Upper lobe of left lung (tissue), 6 donors: Measurements from ENCODE around the gene PCDHGB6. TPM values are rescaled to one million over a fixed set of nuclear protein-coding genes. Genes with fewer than 3 reads are reported as not detected.
A peak's percentile ranks its signal among the peaks of the same experiment; 100 is the strongest.
"Not testable (repeated sequence)": the region's sequence is repeated elsewhere in the genome, so short reads cannot be mapped to it uniquely, and the experiment has no call there.

Experiments
- ATAC-seq, 2 donors: fragments of 200-7000 bp; cut with Tn5 transposase; one replicate each; pipeline ENCODE4 v1.9.1; 2022; ENCODE audit warnings: mild to moderate bottlenecking in 2 of 2, moderate library complexity in 2 of 2; ENCODE audit not compliant: low FRiP score in 2 of 2
- DNase-seq, 2 donors: peaks; one replicate each; pipeline ENCODE4 v3.0.0-alpha.2; 2019 to 2020
- H3K27ac ChIP-seq, 4 donors: fragments of 200-600 bp; sonication (generic); one replicate each; pipeline ENCODE4 v1.5.1; 2016 to 2019
- H3K27me3 ChIP-seq, 4 donors: fragments of 200-600 bp; sonication (generic); one replicate each; pipeline ENCODE4 v1.5.1; 2017 to 2019
- H3K36me3 ChIP-seq, 4 donors: fragments of 200-600 bp; sonication (generic); one replicate each; pipeline ENCODE4 v1.5.1; 2016 to 2019
- H3K4me1 ChIP-seq, 4 donors: fragments of 200-600 bp; sonication (generic); one replicate each; pipeline ENCODE4 v1.5.1; 2018 to 2019
- H3K4me3 ChIP-seq, 4 donors: fragments of 200-600 bp; sonication (generic); one replicate each; pipeline ENCODE4 v1.5.1; 2017 to 2019; ENCODE audit warnings: mild to moderate bottlenecking in 2 of 4, moderate library complexity in 1 of 4
- H3K9me3 ChIP-seq, 4 donors: fragments of 200-600 bp; sonication (generic); one replicate each; pipeline ENCODE4 v1.5.1; 2018 to 2019
- CTCF ChIP-seq, 6 experiments: fragments of 450-650 bp in 4 of 6; fragments of 200-600 bp in 2 of 6; sonication (generic) in 2 of 6; IDR thresholded peaks; one replicate each; pipeline ENCODE4 v1.5.1; 2016 to 2019; ENCODE audit warnings: antibody characterized with exemption in 6 of 6
- EP300 ChIP-seq, 4 donors: sonication (generic); formaldehyde crosslinking; IDR thresholded peaks; one replicate each; pipeline ENCODE4 v1.5.1; 2017; ENCODE audit warnings: antibody characterized with exemption in 4 of 4, control low read depth in 2 of 4
- POLR2A ChIP-seq, 4 donors: fragments of 450-650 bp; IDR thresholded peaks; one replicate each; pipeline ENCODE4 v1.5.1; 2016 to 2017; ENCODE audit warnings: antibody characterized with exemption in 4 of 4, mild to moderate bottlenecking in 2 of 4
- POLR2AphosphoS5 ChIP-seq, 2 donors: sonication (generic); formaldehyde crosslinking; IDR thresholded peaks; one replicate each; pipeline ENCODE4 v1.5.1; 2017; ENCODE audit warnings: antibody characterized with exemption in 2 of 2
- WGBS, 2 donors: methylation state at CpG; one replicate each; pipeline ENCODE4 v1.1.5; 2017 to 2018; 5-methylcytosine and 5-hydroxymethylcytosine counted together
- total RNA-seq, 6 donors: library from RNA; depleted of rRNA in 4 of 6; stranded (reverse); fragments of >200 nt in 4 of 6; gene quantifications; one replicate each; pipeline versions ENCODE4 v1.1.0 to v1.2.1, GENCODE V29; 2016 to 2021
- donor health status: DM: no; HTN: no; CAD: no; lungs with moderate emphysema.
- donor health status: DM: no; HTN: yes; CAD: no; lungs with severe emphysema.

PCDHGB6 gene
- total RNA-seq: 1 to 10 TPM; 3.2 to 7.4 (median 6.3) TPM

GRCh38 chr5:141407790-141408505 lies at the start of gene PCDHGB6:
Gene PCDHGB6 (plus strand): TSS chr5:141408021. CDS start chr5:141408203, 182 bp downstream.
- peak within 1 kb of the TSS in 3 of 4 donors; percentile 26 to 42 (median 29) for H3K4me3 ChIP-seq
- peaks cover 45 to 85% (median 81%) of the 10 kb centered on the region in 4 donors for H3K9me3 ChIP-seq

GRCh38 chr5:141359790-141360426 lies 47.9 kb upstream of the PCDHGB6 start, which contains the start of gene PCDHGB2:
Gene PCDHGB2 (plus strand): TSS chr5:141359994. CDS start chr5:141360136, 142 bp downstream.
- peak in 1 of 2 donors; percentile 31 for ATAC-seq
- Histone ChIP-seq H3K4me1 (no peaks in the 10 kb centered on the region), H3K27ac (no peak within 1 kb of the TSS), H3K9me3 (peaks cover 52 to 95% (median 76%) of the 10 kb centered on the region in 4 donors), H3K36me3 (no peaks in the 10 kb centered on the region), H3K4me3 (peak within 1 kb of the TSS in 3 of 4 donors; percentile 12 to 36 (median 21)), H3K27me3 (peaks cover 0 to 4% (median 0%) of the 10 kb centered on the region in 4 donors)
- 14% methylated on average over 24 of the region's 24 CpGs for WGBS, 2 donors
- TF ChIP-seq POLR2AphosphoS5 (IDR thresholded peaks at IDR 0.05) (no peak), EP300 (IDR thresholded peaks at IDR 0.05) (no peak), CTCF (IDR thresholded peaks at IDR 0.05) (peak in 1 of 6 experiments; percentile 8)
- DNase-seq: no peak

More at GRCh38 chr5:141407790-141408505, at the start of gene PCDHGB6:
- ATAC-seq (peak; percentile 79 to 86), DNase-seq (peak; percentile 54 to 91)
- not testable (repeated sequence) for H3K27me3 ChIP-seq, H3K36me3 ChIP-seq, H3K27ac ChIP-seq, H3K4me1 ChIP-seq
- TF ChIP-seq CTCF (IDR thresholded peaks at IDR 0.05): peak in 5 of 6 experiments; percentile 18 to 60 (median 40)
- 14 to 21% methylated on average over 31 to 51 of the region's 51 CpGs for WGBS, 2 donors

- peak overlapping the region in 1 of 4 donors; percentile 36 for H3K4me3 ChIP-seq
Measured at GRCh38 chr5:141360685-141361084, 47.1 kb upstream of the PCDHGB6 start.

GRCh38 chr5:141362719-141363118 lies 45.1 kb upstream of the PCDHGB6 start:
- no peak for TF ChIP-seq EP300 (IDR thresholded peaks at IDR 0.05)
- TF ChIP-seq POLR2AphosphoS5 (IDR thresholded peaks at IDR 0.05): no peak
- no peak for TF ChIP-seq POLR2A (IDR thresholded peaks at IDR 0.05)
- no peak for TF ChIP-seq CTCF (IDR thresholded peaks at IDR 0.05)
- peaks cover 66 to 97% (median 76%) of the 10 kb centered on the region in 4 donors for H3K9me3 ChIP-seq
- H3K27ac ChIP-seq: no peak overlapping the region
- no peak for DNase-seq
- H3K27me3 ChIP-seq: peaks cover 0 to 7% (median 0%) of the 10 kb centered on the region in 4 donors
- no peaks in the 10 kb centered on the region for H3K4me1 ChIP-seq
- no peak overlapping the region for H3K4me3 ChIP-seq
- ATAC-seq: no peak
- no peaks in the 10 kb centered on the region for H3K36me3 ChIP-seq

More at GRCh38 chr5:141360685-141361084, 47.1 kb upstream of the PCDHGB6 start:
- H3K36me3 ChIP-seq: no peaks in the 10 kb centered on the region
- peaks cover 52 to 95% (median 76%) of the 10 kb centered on the region in 4 donors for H3K9me3 ChIP-seq
- no peaks in the 10 kb centered on the region for H3K4me1 ChIP-seq
- 38 to 47% methylated on average over 12 to 15 of the region's 15 CpGs for WGBS, 2 donors
- DNase-seq (no peak), ATAC-seq (no peak)
- TF ChIP-seq EP300 (IDR thresholded peaks at IDR 0.05): no peak
- TF ChIP-seq POLR2AphosphoS5 (IDR thresholded peaks at IDR 0.05): no peak
- no peak for TF ChIP-seq POLR2A (IDR thresholded peaks at IDR 0.05)
- no peak for TF ChIP-seq CTCF (IDR thresholded peaks at IDR 0.05)
- no peak overlapping the region for H3K27ac ChIP-seq
- peaks cover 0 to 4% (median 0%) of the 10 kb centered on the region in 4 donors for H3K27me3 ChIP-seq
